ENCODE measurements around the gene ADARB2.
A peak's percentile ranks its signal among the peaks of the same experiment; 100 is the strongest.

The ADARB2 gene

DNA sequence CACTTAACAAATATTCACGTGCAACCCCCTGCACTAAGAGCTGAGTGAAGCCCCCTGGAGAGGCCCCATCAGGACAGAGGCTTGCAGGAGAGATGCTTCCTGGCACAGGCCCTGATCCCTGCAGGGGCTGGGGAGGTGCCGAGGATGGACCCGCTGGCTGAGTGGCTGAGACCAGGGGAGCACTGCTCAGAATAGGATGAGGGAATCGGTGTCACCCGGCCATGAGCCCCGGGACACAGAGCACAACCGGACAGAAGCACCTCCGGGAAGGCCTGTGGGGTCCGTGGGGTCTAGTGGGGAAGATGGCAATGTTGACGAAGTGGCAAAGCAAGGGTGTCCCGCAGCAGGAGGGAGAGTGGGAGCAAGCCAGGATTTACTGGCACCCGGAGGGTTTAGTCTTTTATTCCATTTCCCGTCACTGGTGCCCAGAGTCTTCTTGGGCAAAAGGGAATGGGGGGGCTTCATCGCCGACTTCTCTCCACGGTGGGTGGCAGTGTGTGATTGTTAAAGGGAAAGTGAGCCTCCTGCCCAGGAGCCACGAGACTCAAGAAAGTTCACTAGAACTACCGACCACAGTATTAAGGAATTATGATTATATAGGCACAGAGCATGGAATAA, 140.7 kb downstream of the ADARB2 start:
- no peak overlapping the region for H3K4me3 ChIP-seq
- TF ChIP-seq Cebpa-rat (IDR thresholded peaks at IDR 0.05), result no peak
- no peak overlapping the region for H3K4me2 ChIP-seq
- no peaks in the 10 kb centered on the region for H3K27me3 ChIP-seq
- no peaks in the 10 kb centered on the region for H3K9me3 ChIP-seq
- H3K27ac ChIP-seq, result no peak overlapping the region
- H3K36me3 ChIP-seq, result no peaks in the 10 kb centered on the region
- H3K4me1 ChIP-seq, result peaks cover 16% of the 10 kb centered on the region
- no peak overlapping the region for H3K9ac ChIP-seq
- peaks cover 22% of the 10 kb centered on the region; the same call in 1 of the 2 replicates for H4K20me1 ChIP-seq

DNA sequence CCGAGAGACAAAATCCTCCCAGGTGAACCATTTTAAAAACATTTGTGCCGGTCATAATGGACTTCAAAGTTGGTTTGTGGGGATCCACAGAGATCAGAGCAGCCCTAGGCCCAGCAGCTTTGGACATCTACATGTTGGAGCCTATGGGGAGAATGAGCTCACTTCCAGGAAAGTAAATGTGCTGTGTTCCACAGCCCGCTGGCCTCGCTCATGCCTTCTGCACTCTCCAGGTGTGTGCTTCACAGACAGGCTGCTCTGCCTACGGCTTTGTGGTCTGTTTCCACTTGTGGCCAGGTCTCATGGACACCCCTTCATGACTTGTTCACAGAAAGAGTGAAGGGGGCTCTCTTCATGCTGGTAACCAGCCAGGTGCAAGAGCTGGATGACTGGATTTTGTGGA, 141.6 kb downstream of the ADARB2 start:
- Histone ChIP-seq H4K20me1 (peaks cover 22% of the 10 kb centered on the region; the same call in 1 of the 2 replicates), H3K4me3 (no peak overlapping the region), H3K4me1 (peaks cover 16% of the 10 kb centered on the region), H3K4me2 (no peak overlapping the region), H3K36me3 (no peaks in the 10 kb centered on the region), H3K27ac (no peak overlapping the region), H3K9me3 (no peaks in the 10 kb centered on the region), H3K9ac (no peak overlapping the region), H3K27me3 (no peaks in the 10 kb centered on the region)
- TF ChIP-seq Cebpa-rat (IDR thresholded peaks at IDR 0.05), result no peak

- Histone ChIP-seq H3K27me3 (no peaks in the 10 kb centered on the region), H3K4me1 (peaks cover 16% of the 10 kb centered on the region), H3K36me3 (no peaks in the 10 kb centered on the region), H3K9ac (no peak overlapping the region), H4K20me1 (peaks cover 22% of the 10 kb centered on the region; the same call in 1 of the 2 replicates), H3K27ac (no peak overlapping the region), H3K9me3 (no peaks in the 10 kb centered on the region), H3K4me2 (no peak overlapping the region), H3K4me3 (no peak overlapping the region)
- no peak for TF ChIP-seq Cebpa-rat (IDR thresholded peaks at IDR 0.05)
These were observed 142.1 kb downstream of the ADARB2 start for GRCh38 chr10:1595242-1595600.

DNA sequence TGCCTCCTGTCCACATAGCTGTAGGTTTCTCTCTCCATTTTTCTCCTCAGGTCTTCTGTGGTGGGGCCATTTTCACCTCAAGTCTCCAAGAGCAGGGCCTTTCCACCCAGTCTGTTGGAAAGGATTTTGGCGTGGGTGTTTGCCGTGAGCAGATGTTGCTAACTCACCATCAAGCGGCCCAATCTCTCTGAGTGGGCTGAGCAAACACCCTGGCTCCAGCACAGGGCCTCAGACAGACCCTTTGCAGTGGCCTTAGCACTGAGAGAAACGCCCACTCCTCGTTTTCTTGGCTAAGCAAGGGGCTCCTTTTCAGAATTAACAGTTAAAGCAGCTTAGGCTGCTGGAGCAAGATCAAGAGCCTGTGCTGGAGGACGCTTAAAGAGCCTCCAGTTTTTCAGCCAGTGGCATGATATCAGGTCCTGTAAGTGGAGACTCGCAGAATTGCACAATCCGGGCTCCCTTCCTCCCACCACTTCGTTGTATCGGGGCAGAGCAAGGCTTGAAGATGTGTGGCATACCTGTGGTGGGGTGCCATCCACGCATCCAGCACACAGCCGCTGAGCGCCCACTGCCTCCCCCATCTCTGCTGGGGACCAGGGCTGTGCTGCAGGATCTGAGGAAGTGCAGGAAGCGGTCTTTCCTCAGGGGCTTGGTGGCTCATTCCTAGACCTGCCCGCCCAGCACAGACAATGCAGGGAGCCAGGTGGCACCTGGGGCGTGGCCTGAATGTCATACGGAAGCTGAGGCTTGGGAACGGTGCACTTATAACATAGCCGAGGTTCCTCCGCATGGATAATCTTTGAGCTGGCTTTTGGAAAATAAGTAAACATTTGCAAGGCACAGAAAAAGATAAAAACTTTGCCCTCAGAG, 142.7 kb downstream of the ADARB2 start:
- no peaks in the 10 kb centered on the region for H3K9me3 ChIP-seq
- H3K27ac ChIP-seq, result no peak overlapping the region

DNA sequence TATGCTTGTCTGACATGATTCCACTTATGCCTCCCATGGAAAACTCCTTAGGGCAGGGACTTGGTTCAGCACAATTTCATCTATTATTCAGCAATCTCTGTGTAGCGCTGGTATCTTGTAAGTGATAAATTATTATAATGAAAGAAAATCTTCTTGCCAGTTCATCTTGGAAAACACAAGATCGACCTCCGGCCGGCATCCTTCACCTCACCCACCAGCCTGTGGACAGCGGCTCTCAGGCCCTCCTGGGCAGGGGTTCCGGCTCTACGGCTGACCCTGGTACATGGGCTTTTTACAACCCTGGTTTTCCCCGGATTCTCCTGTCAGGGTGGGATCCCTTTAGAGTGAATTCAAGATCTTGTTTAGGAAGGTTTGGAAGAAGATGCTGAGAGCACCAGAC, 145.6 kb downstream of the ADARB2 start:
- H3K27ac ChIP-seq, result no peak overlapping the region
- no peaks in the 10 kb centered on the region; the same call in 1 of the 2 replicates for H3K36me3 ChIP-seq
- peaks cover 24% of the 10 kb centered on the region for H3K9me3 ChIP-seq
- peaks cover 13% of the 10 kb centered on the region; the same call in 1 of the 2 replicates for H4K20me1 ChIP-seq
- no peak overlapping the region for H3K4me3 ChIP-seq
- no peaks in the 10 kb centered on the region for H3K27me3 ChIP-seq
- H3K4me2 ChIP-seq, result no peak overlapping the region
- H3K9ac ChIP-seq, result no peak overlapping the region
- no peaks in the 10 kb centered on the region for H3K4me1 ChIP-seq
- TF ChIP-seq Cebpa-rat (IDR thresholded peaks at IDR 0.05), result no peak

More for the DNA sequence above, 142.7 kb downstream of the ADARB2 start:
- Histone ChIP-seq H3K36me3 (no peaks in the 10 kb centered on the region), H3K4me1 (peaks cover 16% of the 10 kb centered on the region), H4K20me1 (peaks cover 22% of the 10 kb centered on the region; the same call in 1 of the 2 replicates), H3K4me3 (no peak overlapping the region), H3K4me2 (no peak overlapping the region), H3K27me3 (no peaks in the 10 kb centered on the region), H3K9ac (no peak overlapping the region)
- no peak for TF ChIP-seq Cebpa-rat (IDR thresholded peaks at IDR 0.05)

GRCh38 chr10:1591045-1591444, 146.3 kb downstream of the ADARB2 start:
- H3K9ac ChIP-seq, result no peak overlapping the region
- no peak for TF ChIP-seq Cebpa-rat (IDR thresholded peaks at IDR 0.05)
- H3K4me3 ChIP-seq, result no peak overlapping the region
- H3K27ac ChIP-seq, result no peak overlapping the region
- H3K4me1 ChIP-seq, result no peaks in the 10 kb centered on the region
- no peaks in the 10 kb centered on the region for H3K27me3 ChIP-seq
- no peak overlapping the region for H3K4me2 ChIP-seq
- no peaks in the 10 kb centered on the region; the same call in 1 of the 2 replicates for H3K36me3 ChIP-seq
- 0 out of 2 replicates have a peak, but pooled peaks cover 7% of the 10 kb centered on the region for H4K20me1 ChIP-seq
- H3K9me3 ChIP-seq, result peaks cover 24% of the 10 kb centered on the region

- Histone ChIP-seq H4K20me1 (0 out of 2 replicates have a peak, but pooled peaks cover under 1% of the 10 kb centered on the region), H3K4me2 (no peak overlapping the region), H3K27me3 (no peaks in the 10 kb centered on the region), H3K36me3 (no peaks in the 10 kb centered on the region; the same call in 1 of the 2 replicates), H3K9me3 (peaks cover 24% of the 10 kb centered on the region), H3K4me3 (no peak overlapping the region), H3K9ac (no peak overlapping the region), H3K27ac (no peak overlapping the region), H3K4me1 (no peaks in the 10 kb centered on the region)
- no peak for TF ChIP-seq Cebpa-rat (IDR thresholded peaks at IDR 0.05)
These were observed 148.1 kb downstream of the ADARB2 start for GRCh38 chr10:1589257-1589656.

DNA sequence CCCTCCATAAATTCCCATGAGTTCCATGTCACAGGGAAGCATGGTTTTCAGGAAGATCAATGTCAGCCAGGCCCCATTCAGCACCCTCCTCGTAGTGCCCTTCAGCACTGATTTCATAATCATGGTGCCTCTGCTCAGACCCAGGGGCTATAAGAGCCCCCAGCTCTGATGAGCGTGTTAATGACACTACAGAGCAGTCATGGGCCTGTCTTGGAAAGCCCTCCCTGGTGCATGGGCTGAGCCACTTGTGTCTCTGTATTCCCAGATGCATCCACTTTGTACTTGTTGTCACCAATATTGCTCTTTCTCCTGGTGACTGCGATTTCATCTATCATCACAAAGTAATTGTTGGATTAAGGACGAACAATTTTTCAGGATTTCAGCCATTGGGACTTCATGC, 154.6 kb downstream of the ADARB2 start:
- H3K36me3 ChIP-seq, result no peaks in the 10 kb centered on the region
- H3K9me3 ChIP-seq, result peaks cover 7% of the 10 kb centered on the region
- no peak overlapping the region for H3K9ac ChIP-seq
- peaks cover 8% of the 10 kb centered on the region; the same call in 1 of the 2 replicates for H4K20me1 ChIP-seq
- H3K4me3 ChIP-seq, result no peak overlapping the region
- no peak overlapping the region for H3K27ac ChIP-seq
- TF ChIP-seq Cebpa-rat (IDR thresholded peaks at IDR 0.05), result no peak
- no peak overlapping the region for H3K4me2 ChIP-seq
- no peaks in the 10 kb centered on the region for H3K27me3 ChIP-seq
- peaks cover 47% of the 10 kb centered on the region for H3K4me1 ChIP-seq

DNA sequence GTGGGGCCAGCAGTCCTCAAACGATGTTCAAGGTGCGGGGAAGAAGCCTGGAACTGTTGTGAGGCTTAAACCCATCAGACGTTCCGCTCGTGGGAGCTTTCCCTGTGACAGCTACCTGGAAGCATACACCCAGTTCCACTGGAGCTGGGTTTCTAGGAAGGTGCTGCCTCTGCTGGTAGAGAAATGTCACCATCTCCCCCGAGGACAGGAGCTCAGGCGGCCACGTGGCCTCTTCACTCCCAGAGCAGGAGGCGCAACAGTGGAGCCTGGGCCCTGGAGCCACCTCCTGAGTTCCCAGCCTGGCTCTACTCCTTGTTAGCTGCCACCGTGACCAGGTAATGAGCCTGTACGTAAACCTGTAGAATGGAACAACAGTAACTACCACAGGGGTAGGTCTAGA, 156.1 kb downstream of the ADARB2 start:
- Histone ChIP-seq H3K9ac (no peak overlapping the region), H3K4me1 (peaks cover 62% of the 10 kb centered on the region), H3K36me3 (no peaks in the 10 kb centered on the region), H3K27ac (no peak overlapping the region), H3K9me3 (no peaks in the 10 kb centered on the region), H3K4me3 (no peak overlapping the region), H4K20me1 (peaks cover 19% of the 10 kb centered on the region; the same call in 1 of the 2 replicates), H3K27me3 (no peaks in the 10 kb centered on the region), H3K4me2 (peak overlapping the region; percentile 52)
- no peak for TF ChIP-seq Cebpa-rat (IDR thresholded peaks at IDR 0.05)

DNA sequence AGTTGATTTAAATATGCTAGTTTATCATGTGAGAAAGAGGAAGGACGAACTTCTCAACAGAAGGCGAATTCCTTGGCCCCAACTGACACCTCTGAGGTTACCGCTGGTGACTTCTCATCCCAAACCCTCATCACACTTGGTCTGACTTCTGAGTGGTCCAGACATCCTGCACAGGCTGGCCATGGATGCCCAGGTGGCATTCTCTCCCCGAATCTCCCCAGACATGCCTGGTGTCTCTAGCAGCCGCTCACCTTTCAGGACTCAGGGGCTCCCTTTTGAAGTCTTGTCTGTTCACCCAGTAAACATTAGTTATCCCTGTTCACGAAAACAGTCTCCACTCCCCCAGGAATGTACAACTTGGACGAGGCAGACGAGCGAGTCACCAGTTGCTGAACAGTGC, 157.7 kb downstream of the ADARB2 start:
- TF ChIP-seq Cebpa-rat (IDR thresholded peaks at IDR 0.05), result no peak
- H4K20me1 ChIP-seq, result peaks cover 19% of the 10 kb centered on the region; the same call in 1 of the 2 replicates
- no peak overlapping the region; the same call in 1 of the 2 replicates for H3K27ac ChIP-seq
- no peaks in the 10 kb centered on the region for H3K27me3 ChIP-seq
- peak overlapping the region; percentile 93 for H3K4me2 ChIP-seq
- H3K36me3 ChIP-seq, result no peaks in the 10 kb centered on the region
- peaks cover 78% of the 10 kb centered on the region for H3K4me1 ChIP-seq
- H3K4me3 ChIP-seq, result no peak overlapping the region
- no peaks in the 10 kb centered on the region for H3K9me3 ChIP-seq
- H3K9ac ChIP-seq, result no peak overlapping the region

Data from BLaER1 (cell line).